HG03460 (cell line): ENCODE data around the gene LIN52.

Source experiments
- ATAC-seq: cut with Tn5 transposase; IDR thresholded peaks from one replicate; pipeline ENCODE4 v1.9.1; 2021; ENCODE audit not compliant: unreplicated experiment

The LIN52 gene

GRCh38 chr14:74179856-74180255 lies 95.1 kb downstream of the LIN52 start:
- no peak for ATAC-seq

GRCh38 chr14:74190927-74191575 lies 106.3 kb downstream of the LIN52 start:
- no peak for ATAC-seq

GRCh38 chr14:74194506-74195274 lies 109.9 kb downstream of the LIN52 start:
- no peak for ATAC-seq

- no peak for ATAC-seq
Measured at GRCh38 chr14:74195623-74196022, 110.9 kb downstream of the LIN52 start.

- ATAC-seq, result no peak
Measured at GRCh38 chr14:74198441-74199234, 113.9 kb downstream of the LIN52 start.

- no peak for ATAC-seq
Measured at GRCh38 chr14:74202113-74202512, 117.4 kb downstream of the LIN52 start.

GRCh38 chr14:74203639-74204038 lies 118.9 kb downstream of the LIN52 start:
- ATAC-seq, result no peak

- ATAC-seq, result no peak
Measured at GRCh38 chr14:74204491-74204890, 119.7 kb downstream of the LIN52 start.

- no peak for ATAC-seq
Measured at GRCh38 chr14:74205882-74206281, 121.1 kb downstream of the LIN52 start.

- no peak for ATAC-seq
Measured at GRCh38 chr14:74207943-74208342, 123.2 kb downstream of the LIN52 start.

- ATAC-seq, result no peak
Measured at GRCh38 chr14:74208642-74209041, 123.9 kb downstream of the LIN52 start.

GRCh38 chr14:74211945-74212580 lies 127.3 kb downstream of the LIN52 start:
- ATAC-seq, result no peak

GRCh38 chr14:74213907-74214803 lies 129.4 kb downstream of the LIN52 start:
- ATAC-seq, result no peak

GRCh38 chr14:74216671-74217070 lies 131.9 kb downstream of the LIN52 start:
- no peak for ATAC-seq

- ATAC-seq, result no peak
Measured at GRCh38 chr14:74217672-74218448, 133.1 kb downstream of the LIN52 start.

- ATAC-seq, result no peak
Measured at GRCh38 chr14:74218462-74218861, 133.7 kb downstream of the LIN52 start.

GRCh38 chr14:74219277-74220205 lies 134.8 kb downstream of the LIN52 start:
- no peak for ATAC-seq

GRCh38 chr14:74220991-74221390 lies 136.2 kb downstream of the LIN52 start:
- no peak for ATAC-seq
